NCI-H1436 treated with DMSO at 0.1 percent for 48 hours (cell line): Measurements from ENCODE around the gene SPAG16.
"Not testable (repeated sequence)": the region's sequence is repeated elsewhere in the genome, so short reads cannot be mapped to it uniquely, and the experiment has no call there.

ENCODE experiments used
- DNase-seq: peaks from one replicate; lab custom pipeline; 2025; lab: John Stamatoyannopoulos, UW

SPAG16 gene

GRCh38 chr2:213551526-213551925, 267.3 kb downstream of the SPAG16 start:
- no peak for DNase-seq

GRCh38 chr2:213559053-213559452, 274.8 kb downstream of the SPAG16 start:
- DNase-seq = no peak

DNA sequence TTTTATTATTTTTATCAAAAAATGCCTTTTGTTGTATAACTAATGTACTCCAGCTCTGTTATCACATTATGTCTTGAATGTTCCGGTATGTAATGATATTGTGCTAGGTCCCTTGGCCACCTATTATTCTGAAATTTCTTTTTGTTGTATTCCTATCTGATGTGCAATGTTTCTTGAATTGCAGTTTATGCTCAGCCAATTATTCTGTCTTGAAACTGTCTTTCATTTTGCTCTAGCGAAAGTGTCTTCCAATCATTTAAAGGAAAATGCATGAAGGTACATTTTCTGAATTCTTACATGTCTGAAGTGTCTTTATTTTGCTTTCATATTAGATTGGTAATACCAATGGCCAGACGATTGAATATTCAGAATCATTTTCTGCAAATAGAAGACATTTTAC, 277.5 kb downstream of the SPAG16 start:
- DNase-seq = no peak

DNA sequence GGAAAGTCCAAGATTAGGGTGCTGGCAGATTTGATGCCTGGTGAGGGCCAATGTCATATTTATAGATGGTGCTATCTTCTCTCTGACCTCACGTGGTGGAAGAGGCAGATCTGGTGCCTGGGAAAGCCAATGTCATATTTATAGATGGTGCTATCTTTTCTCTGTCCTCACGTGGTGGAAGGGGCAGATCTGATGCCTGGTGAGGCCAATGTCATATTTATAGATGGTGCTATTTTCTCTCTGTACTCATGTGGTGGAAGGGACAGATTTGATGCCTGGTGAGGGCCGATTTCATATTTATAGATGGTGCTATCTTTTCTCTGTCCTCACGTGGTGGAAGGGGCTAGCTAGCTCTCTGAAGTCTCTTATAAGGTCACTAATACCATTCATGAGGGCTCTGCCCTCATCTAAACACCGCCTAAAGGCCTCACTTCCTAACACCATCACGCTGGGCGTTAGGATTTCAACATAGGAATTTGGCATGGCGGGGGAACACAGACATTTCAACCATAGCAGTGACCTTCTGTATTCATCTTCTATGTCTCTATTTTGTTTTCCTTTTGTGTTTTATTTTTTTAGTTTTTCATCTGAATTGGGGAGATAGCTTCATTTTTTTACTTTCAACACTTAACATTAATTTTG, 278.4 kb downstream of the SPAG16 start:
- no peak for DNase-seq

DNA sequence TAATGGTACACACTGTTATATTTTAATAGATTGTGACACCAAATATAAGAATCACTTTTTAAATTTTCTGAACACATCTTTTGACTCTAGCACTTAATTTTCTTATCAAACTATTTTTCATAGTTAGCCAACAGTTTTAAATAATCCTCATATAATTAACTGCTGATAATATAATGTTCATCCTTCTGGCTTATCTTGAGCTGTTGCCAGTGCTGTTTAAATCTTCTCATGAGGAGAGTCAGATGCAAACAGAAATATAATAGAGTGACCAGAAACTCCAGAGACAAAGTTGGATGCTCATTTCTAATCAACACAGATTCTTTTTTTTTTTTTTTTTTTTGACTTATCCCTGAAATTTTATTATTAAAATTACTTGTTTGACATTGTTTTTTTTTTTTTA, 282.6 kb downstream of the SPAG16 start:
- no peak for DNase-seq

- DNase-seq = no peak
Measured at GRCh38 chr2:213609570-213610170, 325.4 kb downstream of the SPAG16 start.

GRCh38 chr2:213627054-213627710, 342.9 kb downstream of the SPAG16 start:
- no peak for DNase-seq

GRCh38 chr2:213627835-213628460, 343.7 kb downstream of the SPAG16 start:
- DNase-seq = no peak

- DNase-seq = no peak
Measured at GRCh38 chr2:213640738-213641425, 356.6 kb downstream of the SPAG16 start.

DNA sequence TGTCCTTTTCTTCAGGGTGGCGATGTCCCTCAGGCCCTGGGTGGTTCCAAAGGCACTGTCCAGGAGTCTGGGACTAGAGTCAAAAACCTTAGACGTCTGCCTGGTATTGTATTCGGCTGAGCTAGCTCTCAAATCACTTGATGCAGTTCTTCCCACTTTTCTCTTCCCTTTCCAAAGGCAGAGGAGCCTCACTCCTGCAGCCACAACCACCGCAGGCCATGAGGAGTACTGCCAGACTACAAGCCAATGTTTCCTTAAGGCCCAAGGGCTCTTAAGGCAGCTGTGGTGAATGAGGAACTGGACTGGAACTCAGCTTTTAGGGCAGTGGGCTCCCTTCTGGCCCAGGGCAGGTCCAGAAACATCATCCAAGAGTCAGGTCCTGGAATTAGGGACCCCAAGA, 360.7 kb downstream of the SPAG16 start:
- DNase-seq = no peak

DNA sequence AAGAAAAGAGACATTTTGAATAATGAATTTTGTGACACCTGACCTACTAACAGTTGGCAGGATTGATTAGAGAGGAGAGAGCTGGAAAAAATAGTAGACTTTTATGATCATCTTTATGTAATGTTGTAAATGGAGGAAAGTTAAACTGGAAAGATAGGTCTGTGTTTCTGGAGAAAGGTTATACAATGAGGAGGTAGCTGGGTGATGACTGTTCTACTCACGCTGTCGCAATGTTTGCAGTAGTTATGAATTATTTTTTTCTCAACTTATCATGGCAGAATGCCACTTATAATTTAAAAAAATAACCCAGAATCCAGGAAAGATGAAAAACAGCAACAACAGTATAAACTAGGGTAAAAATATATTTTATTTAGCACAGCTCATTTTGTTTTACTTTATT, 364.9 kb downstream of the SPAG16 start:
- no peak for DNase-seq

DNA sequence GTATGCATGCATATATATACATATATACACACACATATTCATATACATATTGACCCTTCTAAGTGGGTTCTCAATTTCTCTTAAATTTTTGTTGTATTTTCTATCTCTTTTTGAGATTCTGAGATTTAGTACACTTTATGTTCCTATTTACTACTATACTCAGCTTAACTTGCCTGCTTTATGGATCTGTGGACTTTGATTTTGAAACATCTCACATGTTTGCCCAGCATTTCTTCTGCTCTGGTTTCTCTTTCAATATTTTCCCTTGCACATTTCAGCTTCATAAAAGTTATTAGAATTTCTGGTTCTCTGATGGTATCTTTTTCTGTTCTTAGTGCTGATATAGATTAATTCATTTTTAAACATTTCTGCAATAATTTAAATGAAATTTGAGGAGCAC, 380.6 kb downstream of the SPAG16 start:
- no peak for DNase-seq

GRCh38 chr2:213669657-213670056, 385.4 kb downstream of the SPAG16 start:
- no peak for DNase-seq

DNA sequence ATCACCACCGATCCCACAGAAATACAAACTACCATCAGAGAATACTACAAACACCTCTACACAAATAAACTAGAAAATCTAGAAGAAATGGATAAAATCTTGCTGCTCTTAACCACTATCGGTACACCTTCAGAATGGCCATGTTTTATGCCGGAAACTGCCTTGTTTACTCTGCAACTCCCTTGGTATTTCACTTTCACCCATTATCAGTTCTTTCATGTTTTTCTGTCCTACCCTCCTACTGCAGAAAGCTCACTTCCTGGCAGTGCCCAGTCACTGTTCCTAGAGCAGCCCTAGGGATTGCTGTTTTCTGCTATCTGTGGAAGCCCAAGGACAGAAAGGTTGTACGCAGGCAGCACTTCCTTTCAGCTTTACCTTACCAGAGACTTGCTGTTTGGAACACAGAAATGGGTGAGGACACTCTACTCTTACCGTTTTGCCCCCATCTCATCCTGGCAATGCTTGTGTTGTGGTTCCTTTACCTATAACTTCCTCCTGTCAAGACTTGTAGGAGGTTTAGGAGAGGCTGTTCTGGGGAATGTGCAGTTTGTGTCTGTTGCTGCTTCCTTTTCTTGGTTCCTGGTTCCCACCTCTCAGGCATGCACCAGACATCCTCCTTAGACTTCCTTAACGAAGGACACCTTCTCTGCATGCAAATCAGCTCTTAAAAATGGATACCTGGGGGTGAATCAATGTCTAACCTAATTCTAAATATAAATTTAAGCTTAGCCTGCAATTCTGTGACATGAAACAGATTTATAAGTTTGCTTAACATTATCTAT, 394.4 kb downstream of the SPAG16 start:
- DNase-seq = no peak

DNA sequence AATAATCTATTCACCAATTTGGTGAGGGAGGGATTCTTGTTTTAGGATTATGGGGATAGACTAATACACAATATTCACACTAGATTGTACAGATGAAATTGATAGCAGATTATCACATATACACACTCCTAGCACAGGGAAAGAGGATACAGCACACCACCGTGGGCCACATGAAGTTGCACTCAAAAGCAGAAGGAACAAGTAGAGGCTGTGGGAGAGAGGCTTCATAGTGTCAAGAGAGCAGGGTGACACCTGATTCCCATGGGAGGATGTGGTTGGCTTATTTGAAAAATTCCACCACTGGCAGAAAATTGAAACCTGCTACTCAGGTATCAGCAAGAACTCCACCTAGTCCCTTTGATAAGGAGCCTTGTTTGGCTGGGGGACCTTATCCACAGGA, 395.6 kb downstream of the SPAG16 start:
- DNase-seq = no peak

DNA sequence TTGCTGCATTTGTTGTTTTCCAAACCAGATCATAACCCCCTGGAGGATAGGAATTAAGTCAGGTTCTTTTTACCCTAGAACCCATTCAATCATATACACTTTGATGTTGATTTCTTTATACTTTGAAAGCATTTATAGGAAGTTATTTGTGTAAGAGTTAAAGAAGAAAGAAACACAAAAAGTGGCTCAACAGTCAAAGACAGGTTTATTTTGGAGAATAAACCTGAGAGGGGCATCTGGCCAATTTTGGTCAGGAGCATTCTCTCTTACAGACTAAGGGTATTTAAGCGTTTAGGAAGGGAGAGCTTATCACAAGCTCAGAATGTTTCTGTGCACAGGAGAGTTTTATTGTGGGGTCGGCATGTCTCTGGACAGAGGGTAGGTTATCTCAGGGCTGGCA, 398.0 kb downstream of the SPAG16 start:
- no peak for DNase-seq

DNA sequence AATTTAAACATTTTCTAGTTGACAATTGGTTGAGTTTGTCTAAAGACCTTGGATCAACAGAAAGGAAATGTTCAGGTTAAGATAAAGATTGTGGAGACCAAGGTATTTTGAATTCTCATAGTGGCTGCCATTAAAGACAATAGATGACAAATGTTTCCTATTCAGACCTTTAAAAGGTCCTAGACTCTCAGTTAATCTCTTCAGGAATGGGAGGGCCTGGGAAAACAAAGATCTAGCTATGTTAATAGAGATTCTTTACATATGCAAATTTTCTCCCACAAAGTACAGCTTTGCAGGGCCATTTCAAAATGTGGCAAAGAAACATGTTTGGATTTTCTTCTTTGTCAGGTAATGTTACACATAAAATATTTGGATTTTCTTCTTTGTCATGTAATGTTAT, 403.9 kb downstream of the SPAG16 start:
- DNase-seq = no peak

DNA sequence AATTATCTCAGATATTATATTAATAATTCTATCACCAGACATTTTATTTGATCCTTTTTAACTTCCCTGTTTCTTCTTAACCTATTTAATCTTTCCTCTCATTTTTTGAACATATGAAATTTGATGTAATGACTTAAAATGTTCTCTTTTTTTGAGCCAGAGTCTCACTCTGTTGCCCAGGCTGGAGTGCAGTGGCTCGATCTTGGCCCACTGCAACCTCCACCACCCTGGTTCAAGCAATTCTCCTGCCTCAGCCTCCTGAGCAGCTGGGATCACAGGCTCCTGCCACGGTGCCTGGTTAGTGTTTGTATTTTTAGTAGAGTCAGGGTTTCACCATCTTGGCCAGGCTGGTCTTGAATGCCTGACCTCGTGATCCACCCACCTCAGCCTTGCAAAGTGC, 404.6 kb downstream of the SPAG16 start:
- DNase-seq = not testable (repeated sequence)

GRCh38 chr2:213689585-213689984, 405.3 kb downstream of the SPAG16 start:
- DNase-seq = no peak

DNA sequence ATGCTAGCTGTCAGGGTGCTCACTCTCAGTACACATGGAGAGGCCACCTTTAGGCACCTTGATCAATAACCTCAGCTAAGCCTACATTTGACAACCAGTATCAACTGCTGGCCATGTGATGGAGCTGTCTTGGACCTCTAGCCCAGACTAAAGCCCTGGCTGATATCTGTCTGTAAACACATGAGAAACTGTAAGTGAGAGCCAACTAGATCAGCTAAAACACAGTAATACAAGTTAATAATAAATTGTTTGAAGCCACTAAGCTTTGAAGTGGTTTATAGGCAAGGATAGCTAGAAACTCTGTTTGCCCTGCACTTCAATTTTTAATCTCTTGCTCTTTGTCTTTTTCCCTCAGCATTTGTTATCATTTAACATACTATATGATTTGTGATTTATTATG, 407.1 kb downstream of the SPAG16 start:
- no peak for DNase-seq

GRCh38 chr2:213696442-213696841, 412.2 kb downstream of the SPAG16 start:
- DNase-seq = no peak

DNA sequence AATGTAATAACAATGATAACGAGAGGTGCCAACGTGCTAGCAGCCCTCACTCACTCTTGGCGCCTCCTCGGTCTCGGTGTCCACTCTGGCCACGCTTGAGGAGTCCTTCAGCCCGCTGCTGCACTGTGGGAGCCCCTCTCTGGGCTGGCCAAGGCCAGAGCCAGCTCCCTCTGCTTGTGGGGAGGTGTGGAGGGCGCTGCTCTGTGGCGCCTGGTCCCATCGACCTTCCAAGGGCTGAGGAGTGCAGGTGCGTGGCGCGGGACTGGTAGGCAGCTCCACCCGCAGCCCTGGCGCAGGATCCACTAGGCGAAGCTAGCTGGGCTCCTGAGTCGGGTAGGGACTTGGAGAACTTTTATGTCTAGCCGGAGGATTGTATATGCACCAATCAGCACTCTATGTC, 417.1 kb downstream of the SPAG16 start:
- DNase-seq = not testable (repeated sequence)
